ENCODE results near the gene TAF10.

The TAF10 gene

GRCh38 chr11:6622261-6623171 is 10.5 kb upstream of the TAF10 start:
- no peak overlapping the region for H3K4me3 ChIP-seq (ENCODE audit: low read depth, low read length)
- H3K9me3 ChIP-seq (ENCODE audit: control insufficient read depth, insufficient read depth, low read length), result no peaks in the 10 kb centered on the region
- no peaks in the 10 kb centered on the region for H3K27me3 ChIP-seq (ENCODE audit: control insufficient read depth, insufficient read depth, low read length)
- H3K9ac ChIP-seq (ENCODE audit: low read depth, low read length), result no peak overlapping the region
- H3K4me1 ChIP-seq (ENCODE audit: control insufficient read depth, insufficient read depth, low read length), result peaks cover 22% of the 10 kb centered on the region
- peaks cover 30% of the 10 kb centered on the region for H3K36me3 ChIP-seq (ENCODE audit: control insufficient read depth, insufficient read depth, low read length)
- H3K27ac ChIP-seq (ENCODE audit: low read depth, low read length), result no peak overlapping the region

DNA sequence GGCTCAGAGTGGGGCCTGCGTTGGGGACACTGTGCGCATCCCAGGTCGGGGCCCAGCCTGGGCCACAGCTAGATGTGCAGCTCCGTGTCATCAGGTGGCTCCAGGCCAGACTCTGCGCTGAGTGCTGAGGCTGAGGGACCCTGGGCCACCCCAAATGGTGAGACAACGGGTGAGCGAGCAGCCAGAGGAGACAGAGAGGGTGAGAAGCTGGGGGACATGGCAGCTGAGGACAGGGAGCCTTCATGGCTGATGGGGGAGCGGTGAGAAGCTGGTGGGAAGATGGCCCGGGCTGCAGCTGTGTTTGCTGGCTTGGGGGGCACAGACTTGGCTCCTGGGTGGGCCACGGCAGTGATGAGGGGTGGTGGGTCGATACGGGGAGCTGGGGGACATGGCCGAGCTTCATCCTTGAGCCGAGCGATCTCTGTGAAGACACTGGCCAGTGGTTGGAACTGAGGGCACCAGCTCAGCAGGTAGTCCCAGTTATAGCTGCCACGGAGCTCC is 9.7 kb upstream of the TAF10 start:
- H3K36me3 ChIP-seq (ENCODE audit: control insufficient read depth, insufficient read depth, low read length), result peaks cover 24% of the 10 kb centered on the region
- peaks cover 22% of the 10 kb centered on the region for H3K4me1 ChIP-seq (ENCODE audit: control insufficient read depth, insufficient read depth, low read length)
- H3K9me3 ChIP-seq (ENCODE audit: control insufficient read depth, insufficient read depth, low read length), result no peaks in the 10 kb centered on the region
- H3K9ac ChIP-seq (ENCODE audit: low read depth, low read length), result no peak overlapping the region
- H3K4me3 ChIP-seq (ENCODE audit: low read depth, low read length), result no peak overlapping the region
- no peaks in the 10 kb centered on the region for H3K27me3 ChIP-seq (ENCODE audit: control insufficient read depth, insufficient read depth, low read length)
- no peak overlapping the region for H3K27ac ChIP-seq (ENCODE audit: low read depth, low read length)

- H3K27ac ChIP-seq (ENCODE audit: low read depth, low read length), result no peak overlapping the region
- peaks cover 22% of the 10 kb centered on the region for H3K4me1 ChIP-seq (ENCODE audit: control insufficient read depth, insufficient read depth, low read length)
- no peaks in the 10 kb centered on the region for H3K9me3 ChIP-seq (ENCODE audit: control insufficient read depth, insufficient read depth, low read length)
- no peak overlapping the region for H3K9ac ChIP-seq (ENCODE audit: low read depth, low read length)
- H3K36me3 ChIP-seq (ENCODE audit: control insufficient read depth, insufficient read depth, low read length), result peaks cover 22% of the 10 kb centered on the region; the same call in 1 of the 2 replicates
- H3K27me3 ChIP-seq (ENCODE audit: control insufficient read depth, insufficient read depth, low read length), result no peaks in the 10 kb centered on the region
- no peak overlapping the region for H3K4me3 ChIP-seq (ENCODE audit: low read depth, low read length)
Observed at GRCh38 chr11:6620636-6621035, 8.6 kb upstream of the TAF10 start.

DNA sequence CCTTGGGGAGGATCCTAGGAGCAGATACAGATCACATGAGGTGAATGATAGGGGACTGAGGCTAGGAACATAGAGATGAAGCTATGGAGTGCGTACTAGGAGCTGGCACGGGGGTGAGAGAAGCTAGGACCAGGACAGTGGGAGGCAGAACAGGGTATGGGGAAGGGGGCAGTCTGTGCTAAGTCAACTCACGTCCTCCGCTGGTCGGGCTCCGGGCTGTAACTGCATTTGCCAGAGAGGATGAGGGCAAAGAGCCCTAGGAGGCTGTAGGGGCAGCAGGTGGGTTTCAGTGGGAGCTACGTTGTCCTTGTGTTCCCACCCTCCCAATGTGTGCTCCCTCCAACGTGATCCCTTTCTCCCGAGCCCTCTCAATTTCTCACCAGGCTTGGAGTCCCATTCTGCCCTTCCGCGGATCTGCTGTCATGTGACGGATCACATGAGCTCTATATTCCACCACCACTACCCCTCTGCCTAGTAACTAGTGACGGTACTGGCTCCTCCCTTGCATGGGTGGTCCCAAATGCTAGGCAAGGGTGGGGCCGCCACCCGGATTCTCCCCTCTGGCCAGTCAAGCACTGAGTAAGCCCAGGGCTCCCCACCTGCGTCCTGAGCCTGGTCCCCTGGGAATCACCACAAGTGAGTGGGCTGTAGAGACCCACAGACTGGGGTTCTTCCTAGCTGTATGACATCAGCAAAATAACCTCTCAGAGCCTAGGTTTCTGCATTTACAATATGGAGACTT is 7.2 kb upstream of the TAF10 start, which contains the start of gene TPP1:
TSS of gene TPP1 (minus strand) at position 419 of the 742 bp plus-strand sequence. CDS start at position 397, 22 bp downstream.
- H3K9ac ChIP-seq (ENCODE audit: low read depth, low read length), result peak within 1 kb of the TSS; percentile 33
- H3K4me1 ChIP-seq (ENCODE audit: control insufficient read depth, insufficient read depth, low read length), result peaks cover 22% of the 10 kb centered on the region
- peaks cover 24% of the 10 kb centered on the region for H3K36me3 ChIP-seq (ENCODE audit: control insufficient read depth, insufficient read depth, low read length)
- no peaks in the 10 kb centered on the region for H3K27me3 ChIP-seq (ENCODE audit: control insufficient read depth, insufficient read depth, low read length)
- H3K9me3 ChIP-seq (ENCODE audit: control insufficient read depth, insufficient read depth, low read length), result no peaks in the 10 kb centered on the region
- H3K27ac ChIP-seq (ENCODE audit: low read depth, low read length), result peak within 1 kb of the TSS; percentile 48
- peak within 1 kb of the TSS; percentile 87 for H3K4me3 ChIP-seq (ENCODE audit: low read depth, low read length)

- H3K4me3 ChIP-seq (ENCODE audit: low read depth, low read length), result peak overlapping the region; percentile 87
- peak overlapping the region; percentile 33 for H3K9ac ChIP-seq (ENCODE audit: low read depth, low read length)
- peaks cover 22% of the 10 kb centered on the region for H3K4me1 ChIP-seq (ENCODE audit: control insufficient read depth, insufficient read depth, low read length)
- H3K27me3 ChIP-seq (ENCODE audit: control insufficient read depth, insufficient read depth, low read length), result no peaks in the 10 kb centered on the region
- peaks cover 31% of the 10 kb centered on the region for H3K36me3 ChIP-seq (ENCODE audit: control insufficient read depth, insufficient read depth, low read length)
- peak overlapping the region; percentile 48 for H3K27ac ChIP-seq (ENCODE audit: low read depth, low read length)
- no peaks in the 10 kb centered on the region for H3K9me3 ChIP-seq (ENCODE audit: control insufficient read depth, insufficient read depth, low read length)
Observed at GRCh38 chr11:6618117-6619003, 6.3 kb upstream of the TAF10 start.

- peaks cover 27% of the 10 kb centered on the region for H3K4me1 ChIP-seq (ENCODE audit: control insufficient read depth, insufficient read depth, low read length)
- no peak overlapping the region for H3K9ac ChIP-seq (ENCODE audit: low read depth, low read length)
- no peak overlapping the region for H3K4me3 ChIP-seq (ENCODE audit: low read depth, low read length)
- H3K9me3 ChIP-seq (ENCODE audit: control insufficient read depth, insufficient read depth, low read length), result no peaks in the 10 kb centered on the region
- H3K27ac ChIP-seq (ENCODE audit: low read depth, low read length), result no peak overlapping the region
- H3K36me3 ChIP-seq (ENCODE audit: control insufficient read depth, insufficient read depth, low read length), result peaks cover 31% of the 10 kb centered on the region
- H3K27me3 ChIP-seq (ENCODE audit: control insufficient read depth, insufficient read depth, low read length), result no peaks in the 10 kb centered on the region
Observed at GRCh38 chr11:6617315-6617781, 5.3 kb upstream of the TAF10 start.

- Histone ChIP-seq H3K9ac (ENCODE audit: low read depth, low read length) (no peak overlapping the region), H3K27me3 (ENCODE audit: control insufficient read depth, insufficient read depth, low read length) (no peaks in the 10 kb centered on the region), H3K4me3 (ENCODE audit: low read depth, low read length) (no peak overlapping the region), H3K36me3 (ENCODE audit: control insufficient read depth, insufficient read depth, low read length) (peaks cover 31% of the 10 kb centered on the region), H3K4me1 (ENCODE audit: control insufficient read depth, insufficient read depth, low read length) (peaks cover 27% of the 10 kb centered on the region), H3K27ac (ENCODE audit: low read depth, low read length) (no peak overlapping the region), H3K9me3 (ENCODE audit: control insufficient read depth, insufficient read depth, low read length) (no peaks in the 10 kb centered on the region)
Observed at GRCh38 chr11:6616596-6617250, 4.7 kb upstream of the TAF10 start.

- Histone ChIP-seq H3K9ac (ENCODE audit: low read depth, low read length) (no peak overlapping the region), H3K9me3 (ENCODE audit: control insufficient read depth, insufficient read depth, low read length) (no peaks in the 10 kb centered on the region), H3K4me1 (ENCODE audit: control insufficient read depth, insufficient read depth, low read length) (peaks cover 27% of the 10 kb centered on the region), H3K4me3 (ENCODE audit: low read depth, low read length) (no peak overlapping the region), H3K27ac (ENCODE audit: low read depth, low read length) (no peak overlapping the region), H3K27me3 (ENCODE audit: control insufficient read depth, insufficient read depth, low read length) (no peaks in the 10 kb centered on the region), H3K36me3 (ENCODE audit: control insufficient read depth, insufficient read depth, low read length) (peaks cover 35% of the 10 kb centered on the region)
Observed at GRCh38 chr11:6615882-6616585, 4.0 kb upstream of the TAF10 start.

DNA sequence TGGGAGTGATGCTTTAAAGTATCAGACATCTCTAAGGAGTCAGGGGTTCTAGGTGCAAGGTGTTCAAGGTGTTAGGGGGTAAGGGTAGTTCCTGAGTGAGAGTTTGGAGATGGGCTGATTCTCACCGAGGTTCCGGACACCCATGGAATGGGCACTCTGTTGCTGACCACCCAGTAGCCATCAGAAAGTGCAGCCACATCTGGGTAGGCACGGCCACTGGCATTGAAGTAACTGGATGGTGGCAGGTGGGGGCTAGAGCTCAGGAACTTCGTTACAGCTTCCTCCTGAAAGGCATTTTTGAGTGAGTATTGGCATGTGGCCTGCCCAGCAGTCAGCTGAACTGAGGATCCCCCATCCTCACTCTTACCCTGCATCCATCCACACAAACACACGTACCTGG is 3.0 kb upstream of the TAF10 start:
- Histone ChIP-seq H3K27me3 (ENCODE audit: control insufficient read depth, insufficient read depth, low read length) (no peaks in the 10 kb centered on the region), H3K4me3 (ENCODE audit: low read depth, low read length) (no peak overlapping the region), H3K4me1 (ENCODE audit: control insufficient read depth, insufficient read depth, low read length) (peaks cover 18% of the 10 kb centered on the region), H3K36me3 (ENCODE audit: control insufficient read depth, insufficient read depth, low read length) (peaks cover 44% of the 10 kb centered on the region), H3K9me3 (ENCODE audit: control insufficient read depth, insufficient read depth, low read length) (no peaks in the 10 kb centered on the region), H3K27ac (ENCODE audit: low read depth, low read length) (no peak overlapping the region), H3K9ac (ENCODE audit: low read depth, low read length) (no peak overlapping the region)
